T-helper 9 cell (primary cell): ENCODE measurements around the gene TMEM14A.
A peak's percentile ranks its signal among the peaks of the same experiment; 100 is the strongest.
"Not testable (repeated sequence)": the region's sequence is repeated elsewhere in the genome, so short reads cannot be mapped to it uniquely, and the experiment has no call there.

Source experiments
- DNase-seq: peaks from one replicate; pipeline ENCODE4 v3.0.0-alpha.2; 2020
- total RNA-seq, 2 donors: gene quantifications; one replicate each; lab custom pipeline; 2026; lab: John Stamatoyannopoulos, UW

The TMEM14A gene
- 5.3 to 9.2 reads per million in 2 donors for total RNA-seq

- DNase-seq, result peak; percentile 86
Measured at GRCh38 chr6:52670502-52671409, at the start of gene TMEM14A. TSS of gene TMEM14A (plus strand) at chr6:52671113. CDS start at chr6:52677103, 5,990 bp downstream.

- no peak for DNase-seq
Measured at GRCh38 chr6:52621631-52622030, 49.3 kb upstream of the TMEM14A start.

GRCh38 chr6:52622810-52623209 is 48.1 kb upstream of the TMEM14A start:
- DNase-seq, result no peak

- no peak for DNase-seq
Measured at GRCh38 chr6:52632011-52632410, 38.9 kb upstream of the TMEM14A start.

- DNase-seq, result no peak
Measured at GRCh38 chr6:52634211-52634610, 36.7 kb upstream of the TMEM14A start.

- DNase-seq, result no peak
Measured at GRCh38 chr6:52635049-52635577, 35.8 kb upstream of the TMEM14A start.

GRCh38 chr6:52636830-52637229 is 34.1 kb upstream of the TMEM14A start:
- no peak for DNase-seq

- DNase-seq, result no peak
Measured at GRCh38 chr6:52639493-52639892, 31.4 kb upstream of the TMEM14A start.

- DNase-seq, result no peak
Measured at GRCh38 chr6:52640170-52640569, 30.7 kb upstream of the TMEM14A start.

- DNase-seq, result no peak
Measured at GRCh38 chr6:52640916-52641315, 30.0 kb upstream of the TMEM14A start.

GRCh38 chr6:52641388-52641787 is 29.5 kb upstream of the TMEM14A start:
- DNase-seq, result no peak

- DNase-seq, result no peak
Measured at GRCh38 chr6:52641826-52642225, 29.1 kb upstream of the TMEM14A start.

GRCh38 chr6:52642368-52642767 is 28.5 kb upstream of the TMEM14A start:
- no peak for DNase-seq

- no peak for DNase-seq
Measured at GRCh38 chr6:52643158-52643557, 27.8 kb upstream of the TMEM14A start.

GRCh38 chr6:52644253-52644652 is 26.7 kb upstream of the TMEM14A start:
- DNase-seq, result no peak

- no peak for DNase-seq
Measured at GRCh38 chr6:52645976-52646375, 24.9 kb upstream of the TMEM14A start.

GRCh38 chr6:52647199-52647598 is 23.7 kb upstream of the TMEM14A start:
- no peak for DNase-seq

- no peak for DNase-seq
Measured at GRCh38 chr6:52649536-52650160, 21.3 kb upstream of the TMEM14A start.

GRCh38 chr6:52650941-52651340 is 20.0 kb upstream of the TMEM14A start:
- DNase-seq, result no peak

- no peak for DNase-seq
Measured at GRCh38 chr6:52653151-52653550, 17.8 kb upstream of the TMEM14A start.

GRCh38 chr6:52654007-52654406 is 16.9 kb upstream of the TMEM14A start:
- no peak for DNase-seq

GRCh38 chr6:52654592-52654991 is 16.3 kb upstream of the TMEM14A start:
- DNase-seq, result no peak

GRCh38 chr6:52655941-52656340 is 15.0 kb upstream of the TMEM14A start:
- not testable (repeated sequence) for DNase-seq

- DNase-seq, result no peak
Measured at GRCh38 chr6:52657870-52658269, 13.0 kb upstream of the TMEM14A start.
